Measurements from ENCODE around the gene LRRC1. TPM values are rescaled to one million over a fixed set of nuclear protein-coding genes. Genes with fewer than 3 reads are reported as not detected.

LRRC1 gene
- total and polyA plus RNA-seq, 8 donors: 5.2 to 11.6 (median 7.6) TPM

GRCh38 chr6:53934023-53934422 lies 139.2 kb downstream of the LRRC1 start:
- intact Hi-C loops (cut with DNase I): no loop called here
- H3K4me1 ChIP-seq: peaks cover 0 to 3% (median 0%) of the 10 kb centered on the region in 3 donors
- TF ChIP-seq CTCF (IDR thresholded peaks at IDR 0.05): no peak
- H3K4me3 ChIP-seq: no peak overlapping the region
- H3K9me3 ChIP-seq: no peaks in the 10 kb centered on the region
- ATAC-seq (no peak), FAIRE-seq (no peak), DNase-seq (no peak)
- H3K36me3 ChIP-seq: no peaks in the 10 kb centered on the region
- H3K27ac ChIP-seq: no peak overlapping the region
- 71 to 75% methylated on average over 6 of the region's 6 CpGs for WGBS, 2 donors
- no peaks in the 10 kb centered on the region for H3K27me3 ChIP-seq

- TF ChIP-seq CTCF (IDR thresholded peaks at IDR 0.05): no peak
- Histone ChIP-seq H3K4me1 (no peaks in the 10 kb centered on the region), H3K4me3 (no peak overlapping the region), H3K27me3 (no peaks in the 10 kb centered on the region), H3K9me3 (no peaks in the 10 kb centered on the region), H3K27ac (no peak overlapping the region), H3K36me3 (no peaks in the 10 kb centered on the region)
- DNase-seq (no peak), FAIRE-seq (no peak), ATAC-seq (no peak)
- intact Hi-C loops (cut with DNase I): no loop called here
- 40 to 51% methylated on average over 4 of the region's 4 CpGs for WGBS, 2 donors
Observed at GRCh38 chr6:53937461-53937860, 142.7 kb downstream of the LRRC1 start.

- TF ChIP-seq CTCF (IDR thresholded peaks at IDR 0.05): no peak
- DNase-seq (no peak), ATAC-seq (no peak), FAIRE-seq (no peak)
- no peak overlapping the region for H3K4me3 ChIP-seq
- WGBS, 2 donors: 60 to 62% methylated on average over 1 of the region's 1 CpG
- H3K9me3 ChIP-seq: no peaks in the 10 kb centered on the region
- no peaks in the 10 kb centered on the region for H3K27me3 ChIP-seq
- no peaks in the 10 kb centered on the region for H3K4me1 ChIP-seq
- intact Hi-C loops (cut with DNase I): no loop called here
- no peaks in the 10 kb centered on the region for H3K36me3 ChIP-seq
- H3K27ac ChIP-seq: no peak overlapping the region
Observed at GRCh38 chr6:53938810-53939209, 144.0 kb downstream of the LRRC1 start.

GRCh38 chr6:53939830-53940229 lies 145.0 kb downstream of the LRRC1 start:
- Histone ChIP-seq H3K27ac (no peak overlapping the region), H3K4me1 (no peaks in the 10 kb centered on the region), H3K27me3 (no peaks in the 10 kb centered on the region), H3K36me3 (no peaks in the 10 kb centered on the region), H3K9me3 (no peaks in the 10 kb centered on the region), H3K4me3 (no peak overlapping the region)
- TF ChIP-seq CTCF (IDR thresholded peaks at IDR 0.05): no peak
- intact Hi-C loops (cut with DNase I): no loop called here
- DNase-seq (no peak), FAIRE-seq (no peak), ATAC-seq (no peak)
- 84 to 85% methylated on average over 3 of the region's 3 CpGs for WGBS, 2 donors

- no peak for TF ChIP-seq CTCF (IDR thresholded peaks at IDR 0.05)
- Histone ChIP-seq H3K9me3 (no peaks in the 10 kb centered on the region), H3K4me3 (no peak overlapping the region), H3K4me1 (no peaks in the 10 kb centered on the region), H3K27ac (no peak overlapping the region), H3K36me3 (no peaks in the 10 kb centered on the region), H3K27me3 (no peaks in the 10 kb centered on the region)
- intact Hi-C loops (cut with DNase I): no loop called here
- DNase-seq: no peak
- WGBS, 2 donors: 34 to 37% methylated on average over 2 of the region's 2 CpGs
- ATAC-seq: no peak
- no peak for FAIRE-seq
Observed at GRCh38 chr6:53943395-53943794, 148.6 kb downstream of the LRRC1 start.

Measured in pancreas (tissue), 10 donors.